IPS-11a (cell line): ENCODE results near the gene IFNGR1.
"Not testable (repeated sequence)": the region's sequence is repeated elsewhere in the genome, so short reads cannot be mapped to it uniquely, and the experiment has no call there.

Source experiments
- H3K4me3 ChIP-seq: one replicate; pipeline ENCODE4 v1.5.1; 2013; ENCODE audit warnings: low read depth, low read length, control low read depth

The IFNGR1 gene

DNA sequence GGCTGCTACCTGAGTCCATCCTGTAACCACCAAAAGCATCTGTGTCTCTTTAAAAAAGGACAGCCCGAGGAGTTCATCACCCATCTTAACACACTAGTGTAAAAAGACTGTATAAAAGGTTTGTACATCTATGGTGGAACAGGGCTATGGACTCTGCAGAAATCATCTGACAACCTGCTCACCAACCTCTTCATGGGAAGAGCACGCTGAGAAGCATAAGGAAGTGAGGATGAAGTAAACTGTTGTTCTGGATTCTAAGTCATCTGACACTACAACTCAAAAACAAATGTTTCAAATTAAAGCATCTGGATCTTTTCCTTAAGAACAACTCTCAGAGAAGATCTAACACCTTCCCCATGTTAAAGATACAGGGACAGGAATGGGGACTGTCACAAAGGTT lies 5.4 kb downstream of the IFNGR1 start:
- H3K4me3 ChIP-seq, result no peak overlapping the region

DNA sequence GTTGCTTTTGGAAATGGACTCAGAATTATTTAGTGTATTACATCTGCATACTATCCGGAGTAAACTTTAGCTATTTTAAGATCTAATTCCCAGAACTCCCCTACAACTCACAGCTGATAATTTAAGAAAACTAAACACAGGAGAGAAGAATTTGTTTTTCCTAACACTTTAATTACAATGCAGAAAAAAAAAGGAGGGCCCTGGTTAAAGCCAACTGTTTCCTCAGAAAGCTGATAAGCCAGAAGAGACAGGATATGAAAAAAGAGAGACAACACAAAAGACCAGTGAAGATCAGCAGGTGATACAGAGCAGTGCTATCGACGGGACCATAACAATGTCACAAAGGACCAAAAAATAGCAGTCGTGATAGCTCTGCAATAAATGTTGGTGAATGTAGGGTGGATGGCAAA lies 5.8 kb downstream of the IFNGR1 start:
- no peak overlapping the region for H3K4me3 ChIP-seq

DNA sequence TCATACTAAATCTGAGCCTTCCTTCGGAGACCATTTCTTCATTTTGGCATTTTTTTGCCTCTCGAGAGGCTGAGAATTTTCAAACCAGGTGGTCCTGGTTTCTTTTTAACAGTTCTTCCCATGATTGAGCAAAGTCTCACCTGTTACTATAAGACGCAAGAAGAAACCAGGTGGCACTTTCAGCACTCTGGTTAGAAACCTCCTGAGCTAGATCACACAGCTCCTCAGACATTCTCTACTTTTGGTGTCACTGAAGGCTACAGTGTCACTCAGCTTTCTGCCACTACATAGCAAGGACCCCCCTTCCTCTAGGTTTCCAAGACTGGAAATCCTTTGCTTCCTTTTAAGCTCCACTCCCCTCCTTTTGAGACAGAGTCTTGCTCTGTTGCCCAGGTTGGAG lies 7.3 kb downstream of the IFNGR1 start:
- H3K4me3 ChIP-seq, result no peak overlapping the region

DNA sequence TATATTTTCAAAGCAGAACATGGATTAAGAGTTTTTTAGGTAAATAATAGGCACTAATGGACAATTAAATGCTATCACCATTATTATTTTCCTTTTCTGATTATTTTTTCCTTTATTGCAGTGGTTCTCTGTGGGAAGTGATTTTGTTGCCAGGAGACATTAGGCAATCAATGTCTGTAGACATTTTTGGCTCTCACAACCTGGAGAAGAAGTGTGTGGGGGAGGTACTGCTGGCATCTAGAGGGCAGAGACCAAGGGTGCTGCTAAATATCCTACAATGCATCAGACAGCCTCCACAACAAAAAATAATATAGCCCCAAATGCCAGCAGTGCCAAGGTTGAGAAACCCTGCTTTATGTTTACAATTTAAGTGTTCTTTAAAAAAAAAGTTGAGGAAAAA lies 8.3 kb downstream of the IFNGR1 start:
- no peak overlapping the region for H3K4me3 ChIP-seq

DNA sequence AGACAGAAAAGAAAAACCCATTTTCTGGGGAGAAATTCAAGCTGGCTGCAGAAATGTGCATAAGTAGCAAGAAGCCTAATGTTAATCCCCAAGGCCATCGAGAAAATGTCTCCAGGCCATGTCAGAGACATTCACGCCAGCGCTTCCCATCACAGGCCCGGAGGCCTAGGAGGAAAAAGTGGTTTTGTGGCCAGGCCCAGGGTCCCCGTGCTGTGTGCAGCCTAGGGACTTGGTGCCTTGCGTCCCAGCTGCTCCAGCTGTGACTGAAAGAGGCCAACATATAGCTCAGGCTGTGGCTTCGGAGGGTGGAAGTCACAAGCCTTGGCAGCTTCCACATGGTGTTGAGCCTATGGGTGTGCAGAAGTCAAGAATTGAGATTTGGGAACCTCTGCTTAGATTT lies 10.9 kb downstream of the IFNGR1 start:
- no peak overlapping the region for H3K4me3 ChIP-seq

DNA sequence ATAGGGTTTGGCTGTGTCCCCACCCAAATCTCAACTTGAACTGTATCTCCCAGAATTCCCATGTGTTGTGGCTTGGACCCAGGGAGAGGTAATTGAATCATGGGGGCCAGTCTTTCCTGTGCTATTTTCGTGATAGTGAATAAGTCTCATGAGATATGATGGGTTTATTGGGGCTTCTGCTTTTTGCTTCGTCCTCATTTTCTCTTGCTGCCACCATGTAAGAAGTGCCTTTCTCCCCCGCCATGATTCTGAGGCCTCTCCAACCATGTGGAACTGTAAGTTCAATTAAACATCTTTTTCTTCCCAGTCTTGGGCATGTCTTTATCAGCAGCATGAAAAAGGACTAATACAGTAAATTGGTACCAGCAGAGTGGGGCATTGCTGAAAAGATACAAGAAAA lies 11.7 kb downstream of the IFNGR1 start:
- H3K4me3 ChIP-seq, result not testable (repeated sequence)

DNA sequence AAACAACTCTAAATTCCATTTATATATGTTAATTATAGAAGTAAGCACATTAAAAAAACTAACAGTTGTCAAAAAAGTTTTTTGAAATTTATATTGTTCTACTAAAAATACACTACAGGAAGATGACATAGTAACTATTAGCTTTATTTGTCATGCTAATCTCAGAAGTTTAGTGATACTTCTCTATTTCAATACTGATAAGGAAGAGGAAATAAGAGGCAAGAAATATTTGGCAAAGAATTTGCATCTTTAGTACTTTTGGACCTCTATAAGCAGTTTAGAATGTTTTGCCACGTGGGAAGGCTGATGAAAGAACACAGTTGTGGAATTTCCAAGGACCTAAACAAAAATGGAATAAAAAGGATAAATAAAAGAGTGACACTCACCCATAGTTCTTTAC lies 12.6 kb downstream of the IFNGR1 start:
- H3K4me3 ChIP-seq, result no peak overlapping the region

DNA sequence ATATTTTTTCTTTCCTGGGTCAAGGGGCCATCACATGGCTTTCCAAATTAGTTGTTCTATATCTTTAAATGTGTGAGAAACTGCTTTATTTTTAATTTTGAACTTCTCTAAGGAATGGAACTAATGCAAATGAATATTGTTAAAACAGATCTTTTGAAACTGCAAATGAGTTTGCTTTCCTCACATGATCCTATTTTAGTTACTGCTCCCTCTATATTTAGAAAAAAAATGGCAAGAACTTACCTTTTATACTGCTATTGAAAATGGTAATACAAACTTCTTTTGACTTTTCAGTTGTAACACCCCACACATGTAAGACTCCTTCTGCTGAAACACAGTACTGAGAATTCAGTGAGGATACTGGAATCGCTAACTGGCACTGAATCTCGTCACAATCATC lies 15.9 kb downstream of the IFNGR1 start:
- no peak overlapping the region for H3K4me3 ChIP-seq

DNA sequence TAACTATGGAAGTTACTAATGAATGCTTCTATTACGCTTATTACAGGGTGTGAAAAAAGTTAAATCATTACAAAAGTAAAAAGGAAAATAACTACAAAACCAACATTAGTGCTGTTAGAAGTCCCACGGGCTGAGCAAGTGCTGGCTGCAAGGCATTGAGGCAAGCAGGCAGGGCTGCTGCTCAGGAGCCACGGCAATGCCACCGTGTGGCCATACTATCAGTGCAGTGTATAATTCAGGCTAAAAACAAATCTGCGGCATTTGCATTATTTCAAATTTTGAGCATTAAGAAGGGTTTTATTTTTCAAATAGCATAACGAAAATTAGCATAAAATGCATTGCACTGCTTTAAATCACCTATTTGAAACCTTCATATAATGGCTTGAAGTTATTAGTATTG lies 17.1 kb downstream of the IFNGR1 start:
- H3K4me3 ChIP-seq, result no peak overlapping the region

DNA sequence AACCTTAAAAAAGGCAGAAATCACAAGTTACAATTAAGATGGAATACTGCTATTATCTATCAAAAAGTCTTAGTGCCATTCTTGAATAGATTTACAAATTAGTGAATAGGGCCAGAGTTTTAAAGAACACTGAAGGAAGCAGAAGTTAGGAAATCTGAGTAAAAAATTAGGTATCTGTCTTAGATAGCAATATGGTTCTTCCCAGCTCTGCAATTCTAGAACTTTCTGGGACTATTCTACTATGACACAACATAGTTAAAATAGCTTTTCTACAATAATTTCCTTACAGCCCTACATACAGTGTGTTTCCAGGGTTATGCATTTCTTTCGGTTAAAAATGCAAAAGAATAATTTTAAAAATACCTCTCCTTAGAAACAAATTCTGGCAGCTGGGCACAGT lies 18.2 kb downstream of the IFNGR1 start:
- no peak overlapping the region for H3K4me3 ChIP-seq

DNA sequence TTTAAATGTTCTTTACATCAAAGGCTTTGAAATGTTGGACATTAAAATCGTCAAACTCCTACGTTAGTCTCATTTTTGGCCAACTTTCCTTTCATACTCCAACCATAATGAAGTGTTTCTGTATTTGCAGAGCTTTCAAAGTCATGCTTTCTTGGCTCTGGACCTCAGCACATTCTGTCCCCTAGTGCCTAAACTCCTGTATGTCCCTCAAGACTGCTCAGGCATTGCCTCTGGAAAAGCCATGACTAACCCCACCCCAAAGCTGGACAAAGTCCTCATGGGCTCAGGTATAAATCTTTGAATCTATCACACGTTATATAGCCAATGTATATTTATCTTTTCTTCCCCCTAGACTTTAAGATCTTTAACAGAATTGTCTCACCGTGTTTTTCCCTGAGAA lies 18.9 kb downstream of the IFNGR1 start:
- no peak overlapping the region for H3K4me3 ChIP-seq

DNA sequence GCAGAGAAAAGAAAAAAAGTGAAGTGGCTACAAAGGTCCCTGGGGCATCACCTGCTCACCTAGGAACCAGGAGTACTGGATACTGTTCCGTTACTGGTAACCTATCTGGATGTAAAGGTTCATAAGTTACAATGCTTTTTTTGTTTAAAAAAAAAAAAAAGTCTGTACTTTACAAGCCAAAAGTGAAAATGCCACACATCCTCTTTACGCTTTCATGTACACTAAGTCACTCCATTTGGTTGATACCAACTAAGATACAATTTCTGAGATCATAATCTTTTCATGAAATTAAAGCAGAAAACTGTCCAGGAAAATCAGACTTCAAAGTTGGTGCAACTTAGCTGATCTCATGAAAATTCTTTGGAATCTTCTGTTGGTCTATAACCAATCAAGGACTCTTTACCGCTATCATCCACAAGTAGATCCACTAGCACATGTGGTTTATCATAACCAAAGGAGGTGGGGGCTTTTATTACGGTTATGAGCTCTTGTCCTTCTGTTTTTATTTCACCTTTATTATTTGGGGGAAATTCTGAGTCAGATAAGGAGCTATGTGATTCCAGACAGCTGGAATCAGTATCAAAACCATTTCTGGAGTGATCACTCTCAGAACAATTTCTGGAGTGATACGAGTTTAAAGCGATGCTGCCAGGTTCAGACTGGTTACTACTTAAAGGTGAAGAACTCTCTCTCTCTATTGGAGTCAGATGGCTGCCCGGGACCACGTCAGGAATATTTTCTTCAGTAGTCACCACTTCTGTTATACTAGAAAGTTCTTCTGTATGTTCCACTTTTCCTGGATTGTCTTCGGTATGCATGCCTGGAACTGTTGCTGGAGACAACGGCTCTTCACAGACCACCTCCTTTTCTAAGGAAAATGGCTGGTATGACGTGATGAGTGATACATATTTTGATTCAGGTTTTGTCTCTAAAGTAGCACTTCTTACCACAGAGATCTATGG lies 21.2 kb downstream of the IFNGR1 start:
- no peak overlapping the region for H3K4me3 ChIP-seq

DNA sequence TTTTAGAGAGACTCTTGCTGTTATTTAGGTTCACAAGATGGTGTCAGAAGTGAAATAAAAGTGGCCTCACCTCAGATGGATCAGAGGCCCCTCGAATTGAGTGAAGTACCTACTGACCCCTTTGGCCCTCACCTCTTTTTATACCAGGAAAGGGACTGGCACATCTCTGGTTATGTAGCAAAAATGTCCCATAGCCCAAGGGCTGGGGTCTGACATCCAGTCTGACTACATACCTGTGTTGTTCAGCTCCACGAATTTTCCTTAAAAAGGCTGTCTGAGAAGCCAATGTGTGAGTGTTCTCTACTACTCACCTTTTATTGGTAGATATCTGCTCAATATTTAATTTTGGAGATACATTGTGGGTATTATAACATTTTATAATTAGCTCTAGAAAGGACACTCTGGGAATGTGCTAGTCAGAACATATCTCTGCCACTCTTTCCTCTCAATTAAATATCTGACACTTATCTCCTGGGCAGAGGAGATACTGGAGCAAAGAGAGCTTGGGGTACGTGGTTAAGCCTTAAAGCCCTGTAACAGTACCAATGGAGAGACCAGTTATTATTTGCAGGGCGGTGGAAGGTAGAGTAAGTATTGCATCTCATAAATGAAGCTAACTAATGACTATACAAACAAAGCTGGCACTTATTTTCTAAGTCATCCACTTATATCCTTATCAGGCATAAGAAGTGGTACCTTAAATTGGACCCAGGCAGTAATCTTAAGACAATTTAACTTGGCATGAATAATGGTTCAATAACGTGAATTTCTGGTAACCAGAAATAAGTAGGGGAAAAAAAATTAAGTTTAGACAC lies 25.7 kb downstream of the IFNGR1 start:
- no peak overlapping the region for H3K4me3 ChIP-seq

DNA sequence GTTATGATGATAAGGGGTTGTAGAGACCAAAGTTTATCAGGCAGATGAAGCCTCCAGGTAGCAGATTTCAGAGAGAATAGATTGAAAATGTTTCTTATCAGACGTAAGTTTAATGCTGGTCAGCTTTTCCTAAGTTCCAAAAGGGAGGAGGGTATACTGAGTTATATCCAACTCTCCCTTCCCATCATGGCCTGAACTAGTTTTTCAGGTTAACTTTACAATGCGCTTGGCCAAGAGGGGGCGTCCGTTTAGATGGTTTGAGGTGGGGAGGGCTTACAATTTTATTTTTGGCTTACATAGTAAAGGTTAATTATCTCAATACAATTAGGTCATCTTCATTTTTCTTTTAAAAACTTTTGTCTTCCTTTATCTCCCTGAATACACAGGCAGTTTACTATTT lies 26.4 kb downstream of the IFNGR1 start:
- H3K4me3 ChIP-seq, result no peak overlapping the region

DNA sequence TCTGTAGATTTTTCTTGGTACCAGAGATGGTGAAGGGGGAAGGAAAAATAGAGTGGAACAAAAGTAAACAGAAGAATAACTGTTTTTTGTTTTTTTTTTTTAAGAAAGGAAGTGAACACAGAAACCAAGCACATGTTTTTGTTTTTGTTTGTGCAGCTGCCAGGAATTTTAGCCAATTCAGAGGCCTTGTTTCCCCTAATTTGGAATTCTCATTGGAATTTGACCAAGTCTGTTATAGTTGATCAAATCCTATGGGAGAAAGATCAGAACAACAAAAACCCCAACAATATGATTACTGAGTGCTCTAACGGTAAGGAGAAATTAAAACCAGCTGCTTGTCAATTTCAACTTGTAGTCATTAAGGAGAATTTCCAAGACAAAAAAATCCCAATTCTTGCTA lies 27.5 kb downstream of the IFNGR1 start:
- H3K4me3 ChIP-seq, result no peak overlapping the region

DNA sequence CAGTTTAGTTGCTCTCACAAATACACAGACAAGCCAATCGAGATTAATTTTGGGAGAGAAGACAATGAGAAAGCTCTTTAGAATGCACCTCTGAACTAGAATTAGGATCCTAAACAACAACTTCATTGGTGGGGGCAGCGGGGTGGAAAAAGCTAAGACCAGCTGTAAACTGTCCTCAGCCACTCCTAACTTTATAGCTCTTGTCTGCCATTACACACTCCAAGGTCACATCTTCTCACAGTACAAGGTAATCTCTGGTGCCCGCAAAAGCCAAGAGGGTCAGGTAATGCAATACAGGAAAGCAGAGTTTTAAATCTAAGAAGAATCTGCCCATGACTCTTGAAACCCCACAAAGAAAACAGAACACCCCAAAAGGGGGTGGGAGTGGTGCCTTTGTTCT lies 27.9 kb downstream of the IFNGR1 start:
- H3K4me3 ChIP-seq, result no peak overlapping the region

DNA sequence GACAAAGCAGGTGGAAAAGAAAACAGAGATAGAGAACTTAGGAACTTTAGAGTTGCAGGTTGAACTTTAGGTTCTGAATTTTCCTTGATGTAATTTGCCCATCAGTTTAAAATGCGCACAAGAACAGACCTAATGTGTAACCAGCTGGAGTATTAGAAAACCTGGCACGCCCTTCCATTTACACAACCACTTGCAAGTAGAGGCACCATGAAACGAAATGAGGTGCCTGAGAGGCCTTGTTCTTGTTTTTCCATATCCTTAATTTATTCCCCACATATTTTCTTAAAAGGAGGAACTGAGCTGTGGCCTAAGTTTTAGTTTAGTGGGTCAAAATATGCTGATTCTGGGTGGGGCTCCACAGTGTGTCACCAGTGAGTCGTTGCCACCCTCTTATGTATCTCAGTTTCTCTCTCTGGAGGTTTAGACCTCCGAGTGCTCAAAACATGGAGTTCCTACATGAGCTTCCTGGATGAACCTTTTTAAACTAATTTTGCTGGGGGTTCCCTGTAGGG lies 28.5 kb downstream of the IFNGR1 start:
- no peak overlapping the region for H3K4me3 ChIP-seq

DNA sequence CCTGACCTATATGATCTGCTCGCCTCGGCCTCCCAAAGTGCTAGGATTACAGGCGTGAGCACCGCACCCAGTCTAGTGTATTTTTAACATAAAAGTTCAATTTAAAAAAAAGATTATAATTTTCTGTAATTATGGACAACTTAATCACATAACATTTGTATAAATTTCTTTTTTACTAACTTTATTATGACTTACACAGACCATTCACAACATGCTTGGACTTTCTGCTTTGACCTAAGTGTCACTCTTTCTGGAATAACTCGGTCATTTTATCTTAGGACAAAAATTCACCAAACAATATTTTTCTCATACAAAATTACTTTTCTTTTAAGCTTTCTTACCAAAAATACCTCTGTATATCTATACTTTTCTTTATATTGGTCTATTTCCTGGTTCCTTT lies 30.3 kb downstream of the IFNGR1 start:
- H3K4me3 ChIP-seq, result no peak overlapping the region

DNA sequence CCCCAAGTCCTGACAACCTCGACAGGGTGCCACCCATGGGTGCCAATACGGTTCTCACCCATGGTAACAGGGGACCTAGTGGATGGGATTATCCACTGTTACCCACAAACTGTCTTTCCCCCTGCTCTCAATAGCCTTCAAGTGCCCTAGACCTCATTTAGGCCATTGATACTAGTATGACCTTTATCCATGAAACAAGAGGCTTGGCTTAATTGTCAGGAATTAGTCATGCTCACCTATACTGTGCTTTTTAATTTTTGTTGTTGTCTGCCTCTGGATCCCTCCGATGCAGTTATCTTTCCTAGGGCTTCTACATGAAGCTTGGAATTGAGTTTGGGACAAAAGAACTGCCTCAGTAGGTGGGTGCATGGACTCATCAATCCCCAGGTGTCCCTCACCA lies 33.9 kb downstream of the IFNGR1 start:
- no peak overlapping the region for H3K4me3 ChIP-seq

DNA sequence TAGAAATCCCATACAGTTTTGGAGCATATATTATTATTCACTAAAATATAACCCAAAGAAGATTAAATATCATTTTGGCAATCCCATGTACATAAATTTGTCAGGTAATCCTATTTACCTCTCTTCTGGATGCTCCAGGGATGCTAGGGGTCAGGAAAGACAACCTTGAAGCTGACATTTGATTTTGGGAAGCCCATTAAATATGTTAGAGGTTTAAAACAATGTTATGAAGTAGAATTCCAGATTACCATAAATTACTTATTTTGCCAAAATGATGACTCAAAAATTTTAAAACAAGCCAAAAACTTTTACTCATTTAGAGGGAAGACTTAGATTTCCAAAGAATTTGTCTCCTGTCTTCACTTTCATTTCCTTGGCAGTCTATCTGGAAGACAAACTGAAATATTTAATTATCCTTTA lies 36.5 kb downstream of the IFNGR1 start:
- H3K4me3 ChIP-seq, result no peak overlapping the region

DNA sequence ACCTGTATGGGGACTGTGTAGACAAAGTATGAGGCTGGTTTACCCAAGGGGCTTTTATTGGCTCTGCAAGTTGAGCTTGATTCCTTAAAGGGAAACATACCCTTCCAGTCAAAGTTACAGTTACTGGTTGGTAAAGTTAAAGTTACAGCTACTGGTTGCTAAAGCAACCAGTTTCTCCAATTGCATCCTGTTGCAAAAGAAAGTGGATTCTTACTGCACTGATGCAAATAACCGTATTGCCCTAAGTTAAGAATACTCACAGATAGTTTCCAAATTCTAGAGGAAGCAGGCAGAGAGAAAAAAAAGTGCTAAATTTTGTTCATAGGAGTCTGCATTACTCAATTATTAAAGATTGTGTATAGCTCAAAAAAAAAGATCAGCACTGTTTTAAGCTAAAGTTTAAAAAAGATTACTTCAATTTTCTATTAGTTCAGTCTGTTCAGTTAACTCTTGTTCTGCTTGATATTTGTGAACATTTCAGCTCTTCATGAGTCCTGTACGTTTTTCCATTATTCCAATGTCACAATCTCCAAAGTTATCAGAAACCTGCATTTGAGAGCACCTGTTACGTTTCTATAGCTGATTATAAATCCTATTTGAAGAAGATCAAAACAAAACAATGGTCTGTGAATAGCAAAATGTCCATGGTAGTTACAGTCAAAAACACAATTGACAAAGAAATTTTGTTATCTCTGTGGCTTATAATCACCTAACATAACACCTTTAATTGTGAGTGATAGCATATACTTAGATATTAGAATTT lies 37.1 kb downstream of the IFNGR1 start:
- no peak overlapping the region for H3K4me3 ChIP-seq
